ENCODE results near the gene CLDN5.

CLDN5 gene

GRCh38 chr22:19504900-19505734 lies 19.1 kb downstream of the CLDN5 start:
- no peak for DNase-seq (ENCODE audit: low read depth in 2 of 2)

GRCh38 chr22:19503869-19504268 lies 20.3 kb downstream of the CLDN5 start:
- no peak for DNase-seq (ENCODE audit: low read depth in 2 of 2)

DNA sequence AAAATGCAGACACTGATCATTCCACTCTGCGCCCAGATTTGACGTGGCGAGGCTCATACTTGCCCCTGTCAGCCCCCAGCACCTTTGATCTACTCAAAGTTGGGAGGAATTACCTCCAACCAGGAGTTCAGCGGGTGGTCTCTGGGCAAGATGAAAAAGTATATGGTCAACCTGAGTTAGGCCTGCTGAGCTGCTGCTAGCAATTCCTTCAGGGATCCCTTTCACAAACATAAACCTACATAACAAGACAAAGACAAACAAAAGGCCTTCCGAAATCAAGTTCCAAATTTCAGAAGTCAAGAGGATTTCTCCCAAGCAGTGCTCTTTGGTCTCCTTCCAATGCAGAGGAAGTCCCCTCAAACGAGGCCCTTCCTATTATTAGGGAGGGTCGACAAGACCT lies 20.8 kb downstream of the CLDN5 start:
- DNase-seq (ENCODE audit: low read depth in 2 of 2), result no peak

- DNase-seq (ENCODE audit: low read depth in 2 of 2), result no peak
Observed at GRCh38 chr22:19501897-19502447, 22.2 kb downstream of the CLDN5 start.

- DNase-seq (ENCODE audit: low read depth in 2 of 2), result no peak
Observed at GRCh38 chr22:19499880-19500242, 24.3 kb downstream of the CLDN5 start.

- no peak for DNase-seq (ENCODE audit: low read depth in 2 of 2)
Observed at GRCh38 chr22:19499236-19499879, 24.9 kb downstream of the CLDN5 start.

DNA sequence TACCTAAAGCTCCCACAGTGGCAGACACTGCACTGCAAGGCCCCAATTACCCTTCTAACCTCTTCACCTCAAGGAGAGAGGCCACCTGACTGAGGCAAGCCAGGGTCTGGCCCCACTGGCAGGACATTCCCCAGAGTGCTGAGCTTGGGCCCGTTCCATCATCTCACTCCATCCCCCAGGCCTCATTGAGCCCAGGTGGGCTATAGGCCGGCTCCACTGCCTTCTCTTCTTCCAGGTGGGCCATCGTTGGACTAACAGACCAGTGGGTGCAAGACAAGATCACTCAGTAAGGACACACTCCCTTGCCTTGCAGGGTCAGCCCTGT lies 25.4 kb downstream of the CLDN5 start:
- no peak for DNase-seq (ENCODE audit: low read depth in 2 of 2)

DNA sequence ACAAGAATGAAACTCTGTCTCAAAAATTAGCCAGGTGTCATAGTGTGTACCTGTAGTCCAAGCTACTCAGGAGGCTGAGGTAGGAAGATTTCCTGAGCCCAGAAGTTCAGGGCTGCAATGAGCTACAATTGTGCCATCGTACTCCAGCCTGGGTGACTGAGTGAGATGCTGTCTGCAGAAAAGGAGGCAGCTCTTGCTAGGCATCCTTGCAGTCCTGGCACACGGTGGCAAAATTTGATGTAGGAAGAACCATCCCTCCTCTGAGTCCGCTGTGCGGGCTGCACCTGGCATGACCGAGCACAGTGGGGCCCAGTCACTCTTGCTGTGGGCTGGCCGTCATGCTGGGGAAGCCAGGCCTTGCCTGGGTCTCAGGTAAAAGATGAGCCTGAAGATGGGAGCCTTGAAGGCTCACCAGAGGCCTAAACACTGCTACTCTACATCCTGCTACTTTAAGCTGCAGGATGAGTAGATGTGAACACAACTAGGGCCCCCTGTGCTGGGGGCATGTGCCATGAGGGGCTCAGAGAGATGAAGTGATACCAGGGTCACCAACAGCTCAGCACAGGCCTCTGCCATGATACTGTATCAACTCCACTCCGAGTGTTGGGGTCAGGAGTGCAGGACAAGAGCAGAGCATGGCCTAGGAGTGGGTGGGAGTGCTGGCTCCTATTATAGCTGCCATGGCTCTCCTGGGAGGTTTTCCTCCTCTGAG lies 25.9 kb downstream of the CLDN5 start:
- DNase-seq (ENCODE audit: low read depth in 2 of 2), result no peak

DNA sequence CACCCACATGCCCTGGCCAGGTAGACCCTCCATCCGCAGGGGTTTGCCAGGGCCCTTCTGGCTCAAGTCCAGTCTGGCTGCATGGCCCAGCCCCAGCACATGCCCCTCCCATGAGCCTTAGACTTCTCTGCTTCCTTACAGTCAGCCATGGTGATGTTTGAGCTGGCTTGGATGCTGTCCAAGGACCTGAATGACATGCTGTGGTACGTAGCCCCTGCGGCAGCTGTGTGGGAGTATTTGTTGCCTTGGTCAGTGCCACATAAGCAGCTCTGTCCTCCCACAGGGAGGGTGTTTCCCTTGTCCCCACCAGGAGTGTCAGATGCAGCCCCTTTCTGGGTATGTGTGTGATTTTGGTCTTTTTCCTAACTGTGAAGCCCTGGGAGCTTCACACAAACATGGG lies 27.0 kb downstream of the CLDN5 start:
- no peak for DNase-seq (ENCODE audit: low read depth in 2 of 2)

- no peak for DNase-seq (ENCODE audit: low read depth in 2 of 2)
Observed at GRCh38 chr22:19496324-19496630, 27.9 kb downstream of the CLDN5 start.

- DNase-seq (ENCODE audit: low read depth in 2 of 2), result no peak
Observed at GRCh38 chr22:19495562-19496323, 28.5 kb downstream of the CLDN5 start.

GRCh38 chr22:19494676-19495173 lies 29.5 kb downstream of the CLDN5 start:
- DNase-seq (ENCODE audit: low read depth in 2 of 2), result no peak

DNA sequence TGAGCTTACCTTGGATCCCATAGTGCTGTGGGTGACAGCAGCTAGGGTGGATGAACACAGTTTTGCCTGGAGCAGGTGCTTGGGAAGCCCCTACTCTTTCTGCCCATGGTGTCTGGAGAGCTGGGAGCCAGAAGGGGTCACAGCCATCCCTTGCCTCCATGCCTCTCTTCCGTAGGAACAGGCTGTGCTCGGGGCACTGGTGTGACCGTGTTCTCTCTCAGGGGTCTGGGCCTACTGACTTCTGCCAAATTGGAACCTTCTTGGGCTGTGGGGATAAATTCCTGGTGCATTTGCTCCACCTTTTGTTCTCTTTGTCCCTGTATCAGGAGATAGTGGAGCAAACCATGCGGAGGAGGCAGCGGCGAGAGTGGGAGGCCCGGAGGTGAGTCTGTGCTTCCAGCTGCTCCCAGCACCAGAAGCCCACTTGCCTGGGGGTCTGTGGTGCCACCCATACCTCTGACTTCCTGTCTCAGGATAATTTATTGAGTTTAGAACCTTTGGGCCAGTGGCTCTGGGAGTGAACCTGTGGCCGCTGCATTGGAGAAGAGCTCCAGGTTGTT lies 30.1 kb downstream of the CLDN5 start:
- DNase-seq (ENCODE audit: low read depth in 2 of 2), result no peak

DNA sequence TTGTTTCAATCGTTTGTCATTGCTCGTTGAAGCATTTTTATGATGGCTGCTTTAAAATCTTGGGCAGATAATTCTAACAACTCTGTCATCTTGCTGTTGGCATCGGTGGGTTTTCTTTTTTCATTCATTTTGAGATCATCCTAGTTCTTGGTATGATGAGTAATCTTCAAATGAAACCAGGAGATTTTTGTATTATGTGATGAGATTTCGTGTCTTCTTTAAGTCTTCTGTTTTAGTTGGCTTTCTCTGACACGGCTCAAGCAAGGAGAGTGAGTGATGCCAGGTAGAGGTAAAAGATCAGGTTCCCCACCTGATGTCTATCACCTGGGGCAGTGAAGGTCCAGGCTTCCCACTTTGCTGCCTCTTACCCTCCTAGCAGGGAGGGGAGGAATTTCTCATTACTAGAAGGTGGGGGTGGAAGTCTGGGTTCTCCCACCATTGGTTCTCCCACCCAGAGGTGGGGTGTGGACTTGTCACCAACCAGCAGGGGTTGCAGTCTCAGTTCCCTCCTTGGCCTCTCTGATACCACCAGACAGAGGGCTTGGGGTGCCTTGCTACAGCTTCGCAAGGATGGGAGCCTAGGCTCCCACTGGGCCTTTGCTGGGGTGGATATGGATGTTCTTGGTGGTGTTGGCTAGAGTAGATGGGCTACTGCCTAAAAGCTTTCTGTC lies 31.6 kb downstream of the CLDN5 start:
- no peak for DNase-seq (ENCODE audit: low read depth in 2 of 2)

DNA sequence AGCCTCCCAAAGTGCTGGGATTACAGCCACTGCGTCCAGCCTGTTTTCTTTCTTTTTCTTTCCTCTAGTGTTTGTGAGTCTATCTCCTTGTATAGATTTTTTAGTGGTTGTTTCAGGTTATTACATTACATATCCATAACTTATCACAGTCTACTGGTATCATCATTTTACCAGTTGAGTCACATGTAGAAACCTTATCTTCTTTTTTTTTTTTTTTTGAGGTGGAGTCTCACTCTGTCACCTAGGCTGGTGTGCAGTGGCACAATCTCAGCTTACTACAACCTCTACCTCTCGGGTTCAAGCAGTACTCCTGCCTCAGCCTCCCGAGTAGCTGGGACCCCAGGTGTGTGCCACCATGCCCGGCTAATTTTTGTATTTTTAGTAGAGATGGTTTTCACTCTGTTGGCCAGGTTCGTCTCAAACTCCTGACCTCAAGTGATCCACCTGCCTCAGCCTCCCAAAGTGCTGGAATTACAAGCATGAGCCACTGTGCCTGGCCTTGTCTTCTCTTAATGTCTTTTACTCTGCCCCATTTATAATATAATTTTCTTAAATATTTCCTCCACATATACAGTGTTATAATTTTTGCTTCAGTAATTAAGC lies 33.5 kb downstream of the CLDN5 start:
- DNase-seq (ENCODE audit: low read depth in 2 of 2), result no peak

- DNase-seq (ENCODE audit: low read depth in 2 of 2), result no peak
Observed at GRCh38 chr22:19488884-19489843, 35.0 kb downstream of the CLDN5 start.

- DNase-seq (ENCODE audit: low read depth in 2 of 2), result no peak
Observed at GRCh38 chr22:19488285-19488684, 35.9 kb downstream of the CLDN5 start.

DNA sequence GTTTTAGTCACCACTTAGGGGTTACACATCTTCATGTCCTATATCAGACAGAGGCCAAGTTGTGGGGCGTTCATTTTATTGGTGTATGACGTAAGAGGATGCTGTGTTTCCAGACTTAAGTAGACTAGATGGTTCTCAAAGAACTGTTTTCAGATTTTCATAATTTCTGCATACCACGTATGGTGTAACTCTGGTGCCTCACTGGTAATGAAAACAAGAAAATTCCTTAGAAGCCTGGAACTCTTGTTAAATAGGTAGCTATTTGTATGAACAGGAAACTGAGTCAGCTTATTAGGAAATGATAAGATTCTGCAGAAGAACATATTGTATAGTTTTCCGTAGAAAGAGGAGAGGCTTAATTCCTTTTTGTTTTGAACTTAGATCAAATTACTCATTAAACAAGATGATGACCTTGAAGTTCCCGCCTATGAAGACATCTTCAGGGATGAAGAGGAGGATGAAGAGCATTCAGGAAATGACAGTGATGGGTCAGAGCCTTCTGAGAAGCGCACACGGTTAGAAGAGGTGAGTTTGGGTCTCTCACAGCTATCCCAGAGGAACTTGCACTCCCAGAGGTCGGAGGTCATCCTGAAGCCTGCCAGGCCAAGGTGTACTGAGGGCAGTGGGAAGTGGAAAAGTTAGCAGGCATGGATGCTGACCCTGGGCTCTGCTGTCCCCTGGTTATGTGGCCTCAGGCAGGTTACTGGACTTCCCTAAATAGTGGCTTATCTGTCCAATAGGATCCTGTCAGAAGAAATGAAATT lies 40.5 kb downstream of the CLDN5 start:
- DNase-seq (ENCODE audit: low read depth in 2 of 2), result no peak

- DNase-seq (ENCODE audit: low read depth in 2 of 2), result no peak
Observed at GRCh38 chr22:19482297-19482696, 41.9 kb downstream of the CLDN5 start.
